BLaER1 (cell line): Measurements from ENCODE around the gene RRP12.
A peak's percentile ranks its signal among the peaks of the same experiment; 100 is the strongest.

Source experiments
- H3K27ac ChIP-seq: shearing (Covaris generic); formaldehyde crosslinking; 2 replicates; pipeline ENCODE4 v1.8.1; 2022
- H3K27me3 ChIP-seq: shearing (Covaris generic); formaldehyde crosslinking; 2 replicates; pipeline ENCODE4 v1.8.1; 2022
- H3K36me3 ChIP-seq: shearing (Covaris generic); formaldehyde crosslinking; 2 replicates; pipeline ENCODE4 v1.8.1; 2022
- H3K4me1 ChIP-seq: shearing (Covaris generic); formaldehyde crosslinking; 2 replicates; pipeline ENCODE4 v1.8.1; 2022
- H3K4me2 ChIP-seq: shearing (Covaris generic); formaldehyde crosslinking; 2 replicates; pipeline ENCODE4 v1.8.1; 2022
- H3K4me3 ChIP-seq: shearing (Covaris generic); formaldehyde crosslinking; 2 replicates; pipeline ENCODE4 v1.8.1; 2022
- H3K9ac ChIP-seq: shearing (Covaris generic); formaldehyde crosslinking; 2 replicates; pipeline ENCODE4 v1.8.1; 2022
- H3K9me3 ChIP-seq: shearing (Covaris generic); formaldehyde crosslinking; 2 replicates; pipeline ENCODE4 v1.8.1; 2022
- H4K20me1 ChIP-seq: shearing (Covaris generic); formaldehyde crosslinking; 2 replicates; pipeline ENCODE4 v1.8.1; 2022
- Cebpa-rat ChIP-seq: shearing (Covaris generic); IDR thresholded peaks from 2 replicates; pipeline ENCODE4 v1.8.1; 2022

RRP12 gene

GRCh38 chr10:97329766-97330165 lies 71.4 kb downstream of the RRP12 start:
- Histone ChIP-seq H3K27ac (no peak overlapping the region), H3K36me3 (peaks cover 28% of the 10 kb centered on the region), H3K9ac (no peak overlapping the region), H3K9me3 (no peaks in the 10 kb centered on the region), H4K20me1 (peaks cover 66% of the 10 kb centered on the region), H3K4me2 (peak overlapping the region; percentile 97; the same call in 1 of the 2 replicates), H3K4me1 (peaks cover 43% of the 10 kb centered on the region), H3K4me3 (no peak overlapping the region), H3K27me3 (no peaks in the 10 kb centered on the region)
- TF ChIP-seq Cebpa-rat, result no peak

DNA sequence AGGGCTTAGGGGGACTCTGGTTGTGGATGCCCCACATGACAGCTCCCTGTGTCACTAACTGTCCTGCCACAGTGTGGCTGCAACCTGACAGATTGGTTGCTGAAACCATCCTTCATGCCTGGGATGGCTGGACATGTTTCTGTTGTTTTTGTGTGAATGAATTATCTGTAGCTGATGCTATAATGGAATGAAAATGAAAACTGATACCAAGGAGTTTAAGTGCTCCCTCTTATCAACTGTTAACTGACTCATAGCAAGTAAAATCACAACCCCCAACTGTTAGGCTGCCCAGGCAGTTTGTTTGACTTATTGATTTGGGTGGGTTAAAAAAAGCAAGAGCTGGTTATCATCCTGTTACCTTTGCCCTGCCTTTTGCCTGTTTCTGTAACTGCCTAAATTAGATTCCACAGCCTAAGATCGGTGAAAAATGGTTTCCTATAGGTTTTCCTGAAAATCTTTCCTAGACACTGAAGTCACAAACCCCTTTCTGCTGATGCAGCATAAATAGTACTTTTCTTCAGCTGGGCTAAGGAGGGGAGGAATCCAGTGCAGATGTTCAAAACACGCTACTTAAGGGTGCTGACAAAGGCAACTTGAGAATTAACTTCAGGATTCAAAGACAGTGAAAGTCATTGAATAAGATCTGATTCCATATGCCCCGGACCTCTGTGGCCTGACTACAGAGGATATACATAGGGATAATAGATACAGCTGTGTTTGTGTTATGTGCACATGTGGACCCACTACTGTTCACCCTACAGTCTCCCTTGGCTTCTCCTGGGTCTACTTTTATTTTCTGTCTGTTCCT lies 72.3 kb downstream of the RRP12 start:
- Histone ChIP-seq H3K9me3 (no peaks in the 10 kb centered on the region), H3K4me3 (no peak overlapping the region), H3K27me3 (no peaks in the 10 kb centered on the region), H3K27ac (no peak overlapping the region), H3K4me1 (peaks cover 43% of the 10 kb centered on the region), H4K20me1 (peaks cover 60% of the 10 kb centered on the region), H3K36me3 (peaks cover 28% of the 10 kb centered on the region), H3K9ac (0 out of 2 replicates have a peak overlapping the region, but pooled peaks have one; percentile 6), H3K4me2 (no peak overlapping the region)
- TF ChIP-seq Cebpa-rat, result no peak

DNA sequence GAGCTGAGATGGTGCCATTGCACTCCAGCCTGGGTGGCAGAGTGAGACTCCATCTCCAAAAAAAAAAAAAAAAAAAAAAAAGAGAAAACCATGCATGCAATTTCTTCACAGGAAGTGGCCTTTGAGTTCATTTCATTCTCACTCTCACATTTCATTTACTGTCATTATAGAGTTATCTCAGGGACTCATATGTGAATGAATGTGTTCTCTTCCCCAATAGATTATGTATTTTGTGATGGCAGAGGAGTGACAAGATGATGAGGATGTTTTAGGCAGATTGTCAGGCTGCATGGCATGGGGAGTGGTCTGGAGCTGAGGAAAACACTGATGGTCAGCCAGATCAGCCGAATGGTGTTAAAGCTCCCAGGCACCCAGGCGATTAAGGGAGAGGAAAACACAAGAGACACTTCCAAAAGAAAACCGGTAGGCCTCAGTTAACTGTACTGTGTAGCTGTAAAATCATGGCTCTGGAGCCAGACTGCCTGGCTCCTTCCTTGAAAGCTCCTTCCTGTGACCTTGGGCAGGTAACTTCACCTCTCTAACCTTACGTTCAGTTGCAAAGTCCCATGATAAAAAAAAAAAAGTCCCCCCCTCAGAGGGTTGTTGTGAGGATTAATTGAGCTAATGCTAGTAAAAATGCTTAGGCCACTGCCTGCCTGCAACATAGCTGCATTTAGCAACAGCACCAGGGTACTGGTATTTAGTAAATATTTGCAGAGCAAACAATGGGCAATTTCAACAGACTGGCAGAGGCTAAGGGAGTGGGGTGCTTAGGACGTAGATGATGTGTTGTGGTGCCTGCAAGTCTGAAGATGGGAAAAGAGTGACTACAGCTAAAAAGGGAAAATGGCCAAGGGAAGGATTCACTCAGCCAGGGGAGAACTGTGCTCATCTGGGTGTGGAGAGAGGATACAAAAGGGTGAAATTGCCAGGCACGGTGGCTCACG lies 73.5 kb downstream of the RRP12 start:
- Histone ChIP-seq H3K4me2 (no peak overlapping the region), H3K27ac (no peak overlapping the region), H3K27me3 (no peaks in the 10 kb centered on the region), H3K9ac (no peak overlapping the region), H3K9me3 (no peaks in the 10 kb centered on the region), H3K4me3 (no peak overlapping the region), H3K36me3 (peaks cover 28% of the 10 kb centered on the region), H4K20me1 (peaks cover 48% of the 10 kb centered on the region), H3K4me1 (peaks cover 45% of the 10 kb centered on the region)
- no peak for TF ChIP-seq Cebpa-rat

- peaks cover 26% of the 10 kb centered on the region for H3K36me3 ChIP-seq
- H4K20me1 ChIP-seq, result peaks cover 41% of the 10 kb centered on the region
- H3K9me3 ChIP-seq, result no peaks in the 10 kb centered on the region
- no peak overlapping the region for H3K27ac ChIP-seq
- H3K4me1 ChIP-seq, result peaks cover 45% of the 10 kb centered on the region
- peaks cover 15% of the 10 kb centered on the region for H3K27me3 ChIP-seq
- no peak for TF ChIP-seq Cebpa-rat
- no peak overlapping the region for H3K4me2 ChIP-seq
- H3K4me3 ChIP-seq, result no peak overlapping the region
- H3K9ac ChIP-seq, result no peak overlapping the region
Observed at GRCh38 chr10:97325754-97326153, 75.4 kb downstream of the RRP12 start.

DNA sequence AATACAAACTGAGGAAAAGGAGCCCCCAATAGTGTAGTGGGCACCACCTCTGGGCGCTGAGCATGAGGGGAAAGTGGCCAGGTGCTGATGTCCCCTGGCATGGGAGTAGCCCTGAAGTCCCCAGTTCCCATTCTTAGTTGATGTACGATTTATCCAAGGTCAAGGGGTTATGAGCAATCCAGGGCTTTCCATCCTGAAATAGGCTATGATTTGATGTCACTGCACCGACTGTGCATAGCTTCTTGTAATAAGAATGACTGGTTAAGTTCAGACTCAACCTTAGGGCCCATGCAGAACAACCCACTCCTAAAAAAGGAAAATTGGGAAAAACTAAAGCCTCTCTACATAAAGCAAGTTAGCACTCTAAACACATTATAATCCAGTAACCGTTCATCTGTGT lies 77.6 kb downstream of the RRP12 start:
- H3K9me3 ChIP-seq, result no peaks in the 10 kb centered on the region
- peaks cover 36% of the 10 kb centered on the region for H3K4me1 ChIP-seq
- no peak overlapping the region for H3K9ac ChIP-seq
- peaks cover 4% of the 10 kb centered on the region for H3K36me3 ChIP-seq
- H4K20me1 ChIP-seq, result peaks cover 20% of the 10 kb centered on the region
- 0 out of 2 replicates have a peak overlapping the region, but pooled peaks have one; percentile 100 for H3K4me2 ChIP-seq
- no peak for TF ChIP-seq Cebpa-rat
- no peak overlapping the region for H3K27ac ChIP-seq
- H3K27me3 ChIP-seq, result peaks cover 19% of the 10 kb centered on the region
- H3K4me3 ChIP-seq, result no peak overlapping the region

DNA sequence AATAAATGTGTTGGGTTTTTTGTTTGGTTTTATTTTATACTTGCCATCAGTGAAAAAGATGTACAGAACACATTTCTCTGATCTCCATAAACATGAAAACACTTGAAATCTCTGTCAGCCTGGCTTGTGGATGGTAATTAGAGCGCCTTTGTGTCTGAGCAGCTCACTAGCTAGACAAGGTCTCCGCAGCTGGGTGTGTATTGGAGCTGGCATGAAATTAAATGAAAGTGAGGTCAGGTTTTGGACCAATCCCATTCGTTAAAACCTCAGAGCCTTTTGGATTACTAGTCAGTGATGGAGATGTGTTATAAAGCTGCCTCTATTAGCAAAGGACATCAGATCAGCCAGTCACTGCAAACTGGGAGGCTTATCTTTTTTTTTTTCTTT lies 79.3 kb downstream of the RRP12 start:
- TF ChIP-seq Cebpa-rat, result no peak
- H3K4me3 ChIP-seq, result peak overlapping the region; percentile 87
- H4K20me1 ChIP-seq, result peaks cover 12% of the 10 kb centered on the region; the same call in 1 of the 2 replicates
- no peaks in the 10 kb centered on the region for H3K36me3 ChIP-seq
- H3K4me1 ChIP-seq, result peaks cover 46% of the 10 kb centered on the region
- H3K27ac ChIP-seq, result peak overlapping the region; percentile 100
- peak overlapping the region; percentile 100; the same call in 1 of the 2 replicates for H3K9ac ChIP-seq
- peak overlapping the region; percentile 100 for H3K4me2 ChIP-seq
- no peaks in the 10 kb centered on the region for H3K9me3 ChIP-seq
- peaks cover 19% of the 10 kb centered on the region for H3K27me3 ChIP-seq

- Histone ChIP-seq H3K27me3 (peaks cover 19% of the 10 kb centered on the region), H3K36me3 (no peaks in the 10 kb centered on the region), H3K4me3 (peak overlapping the region; percentile 87), H4K20me1 (peaks cover 12% of the 10 kb centered on the region; the same call in 1 of the 2 replicates), H3K4me1 (peaks cover 46% of the 10 kb centered on the region), H3K9me3 (no peaks in the 10 kb centered on the region), H3K27ac (peak overlapping the region; percentile 100), H3K4me2 (peak overlapping the region; percentile 100), H3K9ac (peak overlapping the region; percentile 100)
- no peak for TF ChIP-seq Cebpa-rat
Observed at GRCh38 chr10:97321032-97321803, 79.9 kb downstream of the RRP12 start.

DNA sequence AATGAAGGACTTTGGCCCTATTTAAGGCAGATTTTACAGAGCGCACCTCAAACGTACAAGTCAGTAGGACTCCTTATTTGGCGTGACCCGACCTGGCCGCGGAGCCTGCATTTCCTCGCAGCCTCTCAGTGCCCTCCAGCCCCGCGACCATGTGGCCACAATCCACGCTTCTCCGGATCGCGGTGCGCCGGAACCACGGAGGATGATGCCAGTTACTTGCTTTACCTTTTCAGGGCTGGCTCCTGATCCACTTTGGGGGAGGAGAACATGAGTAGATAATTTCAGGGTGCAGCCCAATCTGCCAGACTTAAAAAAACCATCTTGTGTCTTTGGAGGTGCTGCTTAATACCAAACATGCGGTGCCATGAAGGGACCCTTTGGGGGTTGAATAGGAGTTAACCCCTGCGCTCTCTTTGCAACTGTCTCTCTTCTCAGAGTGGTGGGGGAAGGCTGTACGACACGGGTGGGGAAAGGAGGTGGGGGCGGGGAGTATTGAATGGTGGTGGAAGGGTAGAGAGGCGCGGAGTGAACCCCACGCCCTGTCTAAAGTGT lies 80.6 kb downstream of the RRP12 start:
- peak overlapping the region; percentile 100 for H3K9ac ChIP-seq
- H3K27me3 ChIP-seq, result peaks cover 19% of the 10 kb centered on the region
- H3K36me3 ChIP-seq, result no peaks in the 10 kb centered on the region
- peaks cover 46% of the 10 kb centered on the region for H3K4me1 ChIP-seq
- H3K9me3 ChIP-seq, result no peaks in the 10 kb centered on the region
- no peak for TF ChIP-seq Cebpa-rat
- peak overlapping the region; percentile 100 for H3K4me2 ChIP-seq
- peak overlapping the region; percentile 87 for H3K4me3 ChIP-seq
- H4K20me1 ChIP-seq, result peaks cover 12% of the 10 kb centered on the region; the same call in 1 of the 2 replicates
- H3K27ac ChIP-seq, result peak overlapping the region; percentile 100
